ENCODE data around the gene EGLN3. TPM values are rescaled to one million over a fixed set of nuclear protein-coding genes. Genes with fewer than 3 reads are reported as not detected.

Gene EGLN3
- total RNA-seq, 1 experiment from 2014 or later = 0.54 TPM

- Mint-ChIP-seq H3K9me3 (ENCODE audit: unreplicated experiment) (no peaks in the 10 kb centered on the region), H3K27me3 (ENCODE audit: insufficient read depth, unreplicated experiment) (no peaks in the 10 kb centered on the region), H3K4me3 (ENCODE audit: unreplicated experiment) (no peak overlapping the region), H3K4me1 (ENCODE audit: insufficient read depth, unreplicated experiment) (peaks cover 14% of the 10 kb centered on the region), H3K27ac (ENCODE audit: low read depth, unreplicated experiment) (no peak overlapping the region), H3K36me3 (ENCODE audit: insufficient read depth, unreplicated experiment) (no peaks in the 10 kb centered on the region)
- TF ChIP-seq CTCF (IDR thresholded peaks at IDR 0.05; ENCODE audit: unreplicated experiment) = no peak
- no peak for DNase-seq (ENCODE audit: unreplicated experiment)
- intact Hi-C loops (cut with micrococcal nuclease) = no loop called here
- ChIA-PET POLR2A (interaction anchor here (0.6 to 1.4 kb wide), 3 partner anchors 15 to 393 kb away, joined by 3 to 4 read pairs (median 3); no protein-coding TSS in a partner anchor), CTCF (no interaction called here)
- BruUV-seq (replicated peaks) = no TSS peak
These were observed 33.2 kb downstream of the EGLN3 start for GRCh38 chr14:33917661-33918060.

GRCh38 chr14:33916663-33917565, 34.0 kb downstream of the EGLN3 start:
- no peak for TF ChIP-seq CTCF (IDR thresholded peaks at IDR 0.05; ENCODE audit: unreplicated experiment)
- Mint-ChIP-seq H3K36me3 (ENCODE audit: insufficient read depth, unreplicated experiment) (no peaks in the 10 kb centered on the region), H3K4me1 (ENCODE audit: insufficient read depth, unreplicated experiment) (peaks cover 14% of the 10 kb centered on the region), H3K4me3 (ENCODE audit: unreplicated experiment) (no peak overlapping the region), H3K9me3 (ENCODE audit: unreplicated experiment) (no peaks in the 10 kb centered on the region), H3K27me3 (ENCODE audit: insufficient read depth, unreplicated experiment) (no peaks in the 10 kb centered on the region), H3K27ac (ENCODE audit: low read depth, unreplicated experiment) (no peak overlapping the region)
- no TSS peak for BruUV-seq (replicated peaks)
- intact Hi-C loops (cut with micrococcal nuclease) = no loop called here
- POLR2A ChIA-PET = interaction anchor here (0.7 to 1.4 kb wide), 2 partner anchors 16 to 116 kb away, joined by 3 read pairs; no protein-coding TSS in a partner anchor
- DNase-seq (ENCODE audit: unreplicated experiment) = peak; percentile 42
- CTCF ChIA-PET = interaction anchor here (1.9 kb wide), 1 partner anchor 181 kb away, joined by 4 read pairs; no protein-coding TSS in a partner anchor

DNA sequence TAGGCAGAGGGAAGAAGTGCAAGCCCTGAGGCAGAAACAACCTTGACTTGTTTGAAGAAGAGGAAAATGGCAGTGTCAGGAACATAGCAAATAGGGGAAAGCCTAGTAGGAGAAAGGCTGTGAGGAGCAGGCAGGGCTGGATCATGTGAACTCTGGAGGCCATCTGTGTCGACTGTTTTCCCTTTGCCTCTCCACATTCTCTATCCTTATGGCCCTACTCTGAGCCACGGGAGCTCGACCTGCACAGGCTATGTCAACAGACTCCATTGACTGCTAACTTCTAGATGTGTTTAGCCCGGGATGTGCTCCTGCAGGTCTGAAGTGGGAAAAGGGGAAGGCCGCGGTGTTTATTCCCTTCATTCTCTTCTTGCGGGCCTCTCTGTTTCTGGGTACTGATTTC, 35.2 kb downstream of the EGLN3 start:
- peaks cover 14% of the 10 kb centered on the region for H3K4me1 Mint-ChIP-seq (ENCODE audit: insufficient read depth, unreplicated experiment)
- no peak overlapping the region for H3K4me3 Mint-ChIP-seq (ENCODE audit: unreplicated experiment)
- ChIA-PET POLR2A (no interaction called here), CTCF (interaction anchor here (1.9 kb wide), 1 partner anchor 183 kb away, joined by 4 read pairs; no protein-coding TSS in a partner anchor)
- no peak for TF ChIP-seq CTCF (IDR thresholded peaks at IDR 0.05; ENCODE audit: unreplicated experiment)
- H3K27ac Mint-ChIP-seq (ENCODE audit: low read depth, unreplicated experiment) = no peak overlapping the region
- intact Hi-C loops (cut with micrococcal nuclease) = no loop called here
- no TSS peak for BruUV-seq (replicated peaks)
- DNase-seq (ENCODE audit: unreplicated experiment) = no peak
- no peaks in the 10 kb centered on the region for H3K27me3 Mint-ChIP-seq (ENCODE audit: insufficient read depth, unreplicated experiment)
- no peaks in the 10 kb centered on the region for H3K9me3 Mint-ChIP-seq (ENCODE audit: unreplicated experiment)
- H3K36me3 Mint-ChIP-seq (ENCODE audit: insufficient read depth, unreplicated experiment) = no peaks in the 10 kb centered on the region

- Mint-ChIP-seq H3K4me1 (ENCODE audit: insufficient read depth, unreplicated experiment) (peaks cover 14% of the 10 kb centered on the region), H3K27me3 (ENCODE audit: insufficient read depth, unreplicated experiment) (no peaks in the 10 kb centered on the region), H3K4me3 (ENCODE audit: unreplicated experiment) (no peak overlapping the region), H3K36me3 (ENCODE audit: insufficient read depth, unreplicated experiment) (no peaks in the 10 kb centered on the region), H3K27ac (ENCODE audit: low read depth, unreplicated experiment) (no peak overlapping the region), H3K9me3 (ENCODE audit: unreplicated experiment) (no peaks in the 10 kb centered on the region)
- CTCF ChIA-PET = interaction anchor here (0.6 to 1.9 kb wide), 2 partner anchors 183 to 1339 kb away, joined by 4 read pairs; no protein-coding TSS in a partner anchor
- intact Hi-C loops (cut with micrococcal nuclease) = no loop called here
- no TSS peak for BruUV-seq (replicated peaks)
- TF ChIP-seq CTCF (IDR thresholded peaks at IDR 0.05; ENCODE audit: unreplicated experiment) = no peak
- POLR2A ChIA-PET = no interaction called here
- peak; percentile 72 for DNase-seq (ENCODE audit: unreplicated experiment)
These were observed 36.0 kb downstream of the EGLN3 start for GRCh38 chr14:33914676-33915516.
